Mesodermal cell (in vitro differentiated cells): ENCODE measurements around the gene AGAP1.

ENCODE experiments used
- H3K27ac ChIP-seq: 2 replicates; pipeline ENCODE4 v1.7.0; 2013; ENCODE audit warnings: mild to moderate bottlenecking, low read depth, low read length, moderate library complexity; ENCODE audit not compliant: severe bottlenecking
- H3K36me3 ChIP-seq: 2 replicates; pipeline ENCODE4 v1.7.1; 2013; ENCODE audit warnings: mild to moderate bottlenecking, low read length, moderate library complexity; ENCODE audit not compliant: control insufficient read depth, insufficient read depth
- H3K4me1 ChIP-seq: one replicate; pipeline ENCODE4 v1.7.1; 2013; ENCODE audit warnings: mild to moderate bottlenecking, low read length; ENCODE audit not compliant: insufficient read depth, control insufficient read depth, poor library complexity, severe bottlenecking
- H3K4me3 ChIP-seq: 2 replicates; pipeline ENCODE4 v1.7.0; 2013; ENCODE audit warnings: low read length, control low read depth, mild to moderate bottlenecking; ENCODE audit not compliant: insufficient read depth, poor library complexity, severe bottlenecking; ENCODE audit errors: extremely low read depth
- H3K9me3 ChIP-seq: 2 replicates; pipeline ENCODE4 v1.7.1; 2013; ENCODE audit warnings: mild to moderate bottlenecking, low read length, moderate library complexity; ENCODE audit not compliant: control insufficient read depth
- WGBS, 2 experiments: methylation state at CpG; one replicate each; pipeline ENCODE4 v1.1.5; 2013; ENCODE audit warnings: missing lambda C conversion rate in 2 of 2; ENCODE audit not compliant: insufficient coverage in 2 of 2; 5-methylcytosine and 5-hydroxymethylcytosine counted together

AGAP1 gene

DNA sequence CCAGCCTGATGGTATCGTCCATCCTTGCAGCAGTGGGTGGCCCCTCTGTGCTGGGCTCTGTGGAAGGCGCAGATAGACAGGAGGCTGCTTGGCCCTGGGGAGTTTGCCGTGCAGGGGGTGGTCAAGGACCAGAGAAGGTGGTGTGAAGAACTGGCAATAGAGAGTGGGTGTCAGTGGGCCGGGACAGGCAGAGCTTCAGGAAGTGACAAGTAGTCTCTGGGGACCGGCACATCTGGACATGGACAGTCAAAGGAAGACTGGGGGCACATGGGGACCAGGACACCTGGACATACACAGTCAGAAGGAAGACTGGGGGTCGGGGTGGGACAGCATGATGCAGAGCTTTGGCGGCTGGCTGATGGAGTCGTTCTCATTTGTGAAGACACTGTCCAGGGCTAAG lies 335.9 kb downstream of the AGAP1 start:
- no peak overlapping the region for H3K4me3 ChIP-seq
- H3K27ac ChIP-seq, result no peak overlapping the region
- H3K36me3 ChIP-seq, result peaks cover 35% of the 10 kb centered on the region
- peaks cover 10% of the 10 kb centered on the region for H3K4me1 ChIP-seq
- WGBS, 2 experiments, result 88 to 95% methylated on average over 5 to 6 of the region's 8 CpGs
- H3K9me3 ChIP-seq, result no peaks in the 10 kb centered on the region

DNA sequence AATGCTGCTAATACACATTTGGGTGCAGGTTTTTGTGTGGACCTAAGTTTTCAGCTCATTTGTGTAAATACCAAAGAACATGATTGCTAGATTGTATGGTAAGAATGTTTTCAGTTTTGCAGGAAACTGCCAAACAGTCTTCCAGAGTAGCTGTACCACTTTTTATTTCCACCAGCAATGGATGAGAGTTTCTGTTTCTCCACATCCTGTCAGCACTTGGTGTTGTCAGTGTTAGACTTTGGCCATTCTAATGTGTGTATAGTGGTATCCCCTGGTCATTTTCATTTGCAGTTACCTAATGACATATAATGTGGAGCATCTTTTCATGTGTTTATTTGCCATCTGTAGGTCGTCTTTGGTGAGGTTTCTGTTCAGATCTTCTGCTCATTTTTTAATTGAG lies 337.9 kb downstream of the AGAP1 start:
- no CpG with 5 or more reads among the region's 1 CpG for WGBS, 2 experiments
- Histone ChIP-seq H3K9me3 (no peaks in the 10 kb centered on the region), H3K36me3 (peaks cover 24% of the 10 kb centered on the region), H3K4me3 (no peak overlapping the region), H3K27ac (no peak overlapping the region), H3K4me1 (peaks cover 10% of the 10 kb centered on the region)

GRCh38 chr2:235832941-235833340 lies 339.1 kb downstream of the AGAP1 start:
- H3K27ac ChIP-seq, result no peak overlapping the region
- peaks cover 22% of the 10 kb centered on the region for H3K36me3 ChIP-seq
- no peak overlapping the region for H3K4me3 ChIP-seq
- H3K9me3 ChIP-seq, result no peaks in the 10 kb centered on the region
- H3K4me1 ChIP-seq, result peaks cover under 1% of the 10 kb centered on the region
- WGBS, 2 experiments, result 97 to 98% methylated on average over 13 to 14 of the region's 14 CpGs

- WGBS, 2 experiments, result 89 to 95% methylated on average over 6 to 11 of the region's 11 CpGs
- Histone ChIP-seq H3K4me1 (no peaks in the 10 kb centered on the region), H3K4me3 (no peak overlapping the region), H3K36me3 (peaks cover 20% of the 10 kb centered on the region), H3K9me3 (no peaks in the 10 kb centered on the region), H3K27ac (no peak overlapping the region)
Measured at GRCh38 chr2:235833971-235834620, 340.3 kb downstream of the AGAP1 start.

GRCh38 chr2:235834781-235835180 lies 340.9 kb downstream of the AGAP1 start:
- Histone ChIP-seq H3K9me3 (no peaks in the 10 kb centered on the region), H3K4me3 (no peak overlapping the region), H3K36me3 (peaks cover 15% of the 10 kb centered on the region), H3K4me1 (no peaks in the 10 kb centered on the region), H3K27ac (no peak overlapping the region)
- WGBS, 2 experiments, result 94% methylated on average over 15 to 16 of the region's 16 CpGs

- Histone ChIP-seq H3K27ac (no peak overlapping the region), H3K4me3 (no peak overlapping the region), H3K36me3 (peaks cover 8% of the 10 kb centered on the region), H3K9me3 (no peaks in the 10 kb centered on the region), H3K4me1 (no peaks in the 10 kb centered on the region)
- 93 to 95% methylated on average over 3 to 4 of the region's 6 CpGs for WGBS, 2 experiments
Measured at GRCh38 chr2:235835810-235836209, 342.0 kb downstream of the AGAP1 start.

DNA sequence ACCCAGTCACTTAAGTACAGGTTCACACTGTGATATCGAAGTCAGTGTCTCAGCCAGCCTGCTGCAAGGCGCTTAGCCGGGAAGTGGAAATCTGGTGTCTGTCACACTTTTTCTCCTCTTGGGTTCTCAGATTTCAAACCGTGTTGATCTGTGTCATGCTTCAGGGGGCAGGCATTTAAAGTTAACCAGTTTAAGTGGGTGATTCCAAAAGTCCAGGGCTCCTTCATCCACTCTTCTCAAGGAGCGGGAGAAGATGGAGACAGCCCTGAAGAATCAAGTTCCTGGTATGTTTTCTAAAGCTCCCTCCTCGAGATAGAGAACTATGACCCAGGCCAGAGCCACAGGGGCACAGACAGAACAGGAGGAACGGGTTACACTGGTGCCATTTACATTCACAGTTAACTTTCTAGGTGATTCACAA lies 342.7 kb downstream of the AGAP1 start:
- Histone ChIP-seq H3K36me3 (peaks cover 5% of the 10 kb centered on the region), H3K27ac (no peak overlapping the region), H3K4me1 (no peaks in the 10 kb centered on the region), H3K9me3 (no peaks in the 10 kb centered on the region), H3K4me3 (no peak overlapping the region)
- WGBS, 2 experiments, result 78 to 84% methylated on average over 5 to 7 of the region's 7 CpGs

DNA sequence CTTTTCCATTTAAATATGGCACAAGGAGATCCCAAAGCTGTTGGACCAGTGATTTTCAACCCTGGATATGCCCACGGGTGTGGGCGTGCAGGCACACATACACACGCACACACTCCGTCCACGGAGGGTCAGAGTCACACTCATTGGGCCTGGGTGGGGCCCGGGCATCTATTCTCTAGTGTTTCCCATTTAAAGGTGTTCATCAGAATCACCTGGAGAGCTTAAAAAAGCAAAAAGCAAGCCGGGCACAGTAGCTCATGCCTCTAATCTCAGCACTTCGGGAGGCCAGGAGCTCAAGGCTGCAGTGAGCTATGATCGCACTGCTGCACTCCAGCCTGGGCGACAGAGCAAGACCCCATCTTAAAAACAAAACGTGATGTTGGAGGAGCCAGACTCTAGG lies 345.4 kb downstream of the AGAP1 start:
- 93 to 97% methylated on average over 11 of the region's 11 CpGs for WGBS, 2 experiments
- Histone ChIP-seq H3K9me3 (no peaks in the 10 kb centered on the region), H3K4me1 (no peaks in the 10 kb centered on the region), H3K36me3 (peaks cover 4% of the 10 kb centered on the region), H3K27ac (no peak overlapping the region), H3K4me3 (no peak overlapping the region)

DNA sequence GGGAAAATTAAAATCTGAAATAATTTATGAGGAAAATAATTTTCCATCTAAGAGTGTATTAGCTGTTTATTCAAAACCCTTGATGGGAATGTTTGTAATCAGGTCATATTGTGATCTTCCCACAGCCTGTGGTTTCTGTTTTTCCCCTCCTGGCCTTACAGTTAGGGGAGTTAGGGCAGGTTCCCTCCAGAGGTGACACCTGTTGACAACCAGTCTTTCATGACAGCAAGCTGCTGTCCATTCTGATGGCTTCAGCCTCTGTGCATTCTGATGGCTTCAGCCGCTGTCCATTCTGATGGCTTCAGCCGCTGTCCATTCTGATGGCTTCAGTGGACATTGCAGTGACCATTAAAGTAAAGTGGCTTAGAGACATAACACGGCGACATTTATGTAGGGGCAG lies 346.1 kb downstream of the AGAP1 start:
- peaks cover 6% of the 10 kb centered on the region for H3K36me3 ChIP-seq
- H3K4me3 ChIP-seq, result no peak overlapping the region
- no peaks in the 10 kb centered on the region for H3K4me1 ChIP-seq
- H3K9me3 ChIP-seq, result no peaks in the 10 kb centered on the region
- WGBS, 2 experiments, result 98 to 100% methylated on average over 4 of the region's 4 CpGs
- no peak overlapping the region for H3K27ac ChIP-seq

DNA sequence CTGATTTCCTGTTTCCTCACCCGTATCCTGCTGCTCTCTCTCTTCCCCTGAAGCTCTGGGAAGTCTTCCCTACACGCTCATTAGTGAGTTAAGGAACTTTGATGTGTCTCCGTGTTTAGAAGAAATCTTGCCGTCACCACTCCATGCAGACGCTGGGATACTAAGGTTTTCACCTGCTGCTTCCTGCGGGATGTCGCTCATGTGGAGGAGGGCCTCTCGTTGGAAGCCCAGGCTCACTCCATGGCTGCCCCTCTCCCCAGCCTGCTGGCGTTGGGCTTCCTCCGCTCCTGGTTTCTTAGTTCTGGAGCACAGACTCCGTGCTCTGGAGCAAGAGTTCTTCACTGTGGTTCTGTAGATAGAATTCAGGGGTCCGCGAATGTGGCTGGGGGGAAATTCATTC lies 348.0 kb downstream of the AGAP1 start:
- WGBS, 2 experiments, result 96% methylated on average over 12 to 13 of the region's 13 CpGs
- no peaks in the 10 kb centered on the region for H3K9me3 ChIP-seq
- H3K4me3 ChIP-seq, result no peak overlapping the region
- H3K27ac ChIP-seq, result no peak overlapping the region
- no peaks in the 10 kb centered on the region for H3K4me1 ChIP-seq
- H3K36me3 ChIP-seq, result peaks cover 6% of the 10 kb centered on the region

- 96 to 97% methylated on average over 13 of the region's 13 CpGs for WGBS, 2 experiments
- H3K4me3 ChIP-seq, result no peak overlapping the region
- no peaks in the 10 kb centered on the region for H3K9me3 ChIP-seq
- peaks cover 6% of the 10 kb centered on the region for H3K36me3 ChIP-seq
- no peak overlapping the region for H3K27ac ChIP-seq
- no peaks in the 10 kb centered on the region for H3K4me1 ChIP-seq
Measured at GRCh38 chr2:235842941-235843340, 349.1 kb downstream of the AGAP1 start.
